G401.6 (cell line): Measurements from ENCODE around the gene POU3F3.

Experiments used
- FAIRE-seq: peaks from 2 replicates; lab custom pipeline; 2012; peaks lifted over from hg19 to GRCh38; lab: Jason Lieb, UNC

The POU3F3 gene

GRCh38 chr2:104853534-104854497 is at the start of gene POU3F3:
POU3F3 (plus strand) TSS chr2:104854115; CDS start chr2:104855511, 1,396 bp downstream.
- FAIRE-seq: no peak

DNA sequence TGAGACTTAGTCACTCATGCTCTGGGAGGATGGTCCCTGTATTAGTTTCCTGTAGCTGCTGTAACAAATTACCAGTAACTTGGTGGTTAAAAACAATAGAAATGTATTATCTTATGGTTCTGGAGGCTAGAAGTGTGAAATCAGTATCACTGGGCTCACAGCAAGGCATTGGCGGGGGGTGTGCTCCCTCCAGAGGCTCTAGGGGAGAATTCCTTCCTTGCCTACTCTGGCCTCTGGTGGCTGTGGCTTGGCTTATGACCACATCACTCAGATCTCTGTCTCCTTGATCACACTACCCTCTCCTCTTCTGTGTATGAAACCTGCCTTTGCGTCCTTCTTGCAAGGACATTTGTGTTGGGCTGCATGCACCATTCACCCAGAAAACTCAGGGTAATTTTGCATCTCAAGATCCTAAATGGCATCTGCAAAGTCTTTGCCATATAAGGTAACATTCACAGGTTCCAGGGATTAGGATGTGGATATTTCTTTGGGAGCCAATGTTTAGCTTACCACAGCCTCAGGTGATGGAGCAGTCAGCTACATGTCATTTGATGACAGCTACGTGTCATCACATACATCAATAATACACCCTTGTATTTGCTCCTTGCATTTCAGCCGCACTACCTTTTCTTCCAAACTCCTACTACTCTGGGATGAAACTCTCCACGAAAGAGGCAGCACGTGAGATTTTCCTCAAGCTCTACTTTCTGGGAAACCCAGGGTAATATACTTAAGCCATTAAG is 49.6 kb upstream of the POU3F3 start:
- no peak for FAIRE-seq

DNA sequence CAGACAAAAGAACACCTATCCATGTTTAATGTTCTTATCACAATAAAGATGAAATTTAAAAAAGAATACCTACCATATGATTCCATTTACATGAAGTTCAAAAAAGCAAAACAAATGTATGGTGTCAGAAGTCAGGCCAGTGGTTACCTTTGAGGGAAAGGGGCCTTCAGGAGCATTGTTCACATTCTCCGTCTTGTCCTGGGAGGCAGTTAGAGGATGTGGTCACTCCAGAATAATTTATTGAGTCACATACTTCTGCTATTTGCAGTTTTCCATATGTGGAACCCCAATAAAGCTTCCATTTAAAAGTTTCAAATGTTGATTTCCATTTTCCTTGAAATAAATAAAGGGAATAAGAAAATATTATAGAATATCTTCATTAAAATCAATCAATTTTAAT is 41.6 kb upstream of the POU3F3 start:
- FAIRE-seq: no peak

GRCh38 chr2:104816143-104816542 is 37.8 kb upstream of the POU3F3 start:
- no peak for FAIRE-seq

DNA sequence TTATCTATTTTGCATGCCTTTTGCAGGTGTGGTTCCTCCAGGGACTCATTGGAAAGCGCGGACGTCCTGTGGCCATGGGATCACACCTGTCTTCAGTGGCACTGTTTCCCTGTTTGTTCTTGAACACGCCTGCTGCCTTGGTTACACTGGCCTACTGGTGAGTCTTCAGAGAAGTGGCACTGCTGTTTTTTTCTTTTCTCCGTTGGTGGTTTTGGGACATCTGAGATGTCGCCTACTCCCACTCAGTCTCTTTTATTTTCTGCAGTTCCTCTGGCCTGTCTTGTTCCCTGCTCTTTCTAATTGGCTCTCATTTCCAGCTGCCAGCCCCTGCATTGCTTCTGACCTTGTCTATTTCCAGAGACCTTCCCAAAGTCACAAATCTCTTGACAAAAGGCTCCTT is 35.7 kb upstream of the POU3F3 start:
- no peak for FAIRE-seq

DNA sequence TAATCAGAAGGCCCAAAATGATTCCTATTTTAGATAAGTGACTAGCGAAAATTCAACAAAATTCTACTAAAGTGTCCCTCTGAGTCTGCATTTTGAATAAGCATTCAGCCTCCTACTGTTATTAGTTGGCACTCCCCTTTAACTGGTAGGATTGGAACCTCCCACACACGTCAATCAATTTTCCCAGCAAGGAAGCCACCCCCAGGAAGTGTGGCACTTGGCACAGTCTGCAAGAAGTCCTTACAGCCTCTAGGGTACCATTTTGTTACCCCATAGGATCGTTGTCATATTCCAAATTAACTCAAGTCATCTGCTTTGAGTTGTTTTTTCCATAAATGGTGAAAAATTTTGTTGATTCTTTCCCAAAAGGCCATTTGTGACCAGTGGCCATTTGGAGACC is 33.8 kb upstream of the POU3F3 start:
- FAIRE-seq: no peak

GRCh38 chr2:104825124-104825865 is 28.6 kb upstream of the POU3F3 start:
- FAIRE-seq: no peak

DNA sequence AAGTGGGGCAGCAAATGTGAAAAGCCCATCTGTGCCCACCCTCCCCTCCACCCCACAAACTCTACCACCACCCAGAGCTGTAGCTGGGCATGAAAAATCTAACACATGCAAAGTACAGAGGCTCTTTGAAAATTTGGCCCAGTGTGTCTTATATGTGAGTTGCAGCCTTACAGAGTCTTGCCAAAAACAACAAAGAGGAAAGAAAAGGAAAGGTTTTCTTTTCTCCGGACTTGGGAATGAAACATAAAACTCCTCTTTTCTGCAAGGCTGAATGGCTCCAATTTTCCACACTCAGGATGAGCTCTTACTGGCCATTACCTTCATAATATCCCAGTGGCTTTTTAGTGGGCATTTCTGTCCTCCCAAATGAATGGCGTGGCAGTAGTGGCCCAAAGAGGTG is 27.9 kb upstream of the POU3F3 start:
- FAIRE-seq: no peak

DNA sequence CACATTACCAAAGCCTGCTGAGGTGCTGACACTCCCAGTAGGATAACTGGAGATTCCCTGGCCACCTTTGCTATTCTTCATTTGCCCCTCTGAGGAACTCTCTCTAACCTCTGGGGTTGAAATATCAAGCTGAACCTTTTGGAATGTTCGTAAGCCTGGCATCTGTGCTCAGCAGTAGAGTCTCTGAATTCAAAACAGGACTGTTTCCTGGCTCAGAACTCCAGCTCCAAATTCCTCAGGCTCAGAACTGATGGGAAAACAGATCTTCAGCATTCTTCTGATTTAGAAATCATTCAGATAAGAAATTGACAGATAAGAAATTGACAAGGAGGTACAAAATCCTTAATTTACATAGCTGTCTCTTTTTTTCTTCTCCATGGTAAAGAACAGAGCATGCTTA is 22.2 kb upstream of the POU3F3 start:
- no peak for FAIRE-seq

DNA sequence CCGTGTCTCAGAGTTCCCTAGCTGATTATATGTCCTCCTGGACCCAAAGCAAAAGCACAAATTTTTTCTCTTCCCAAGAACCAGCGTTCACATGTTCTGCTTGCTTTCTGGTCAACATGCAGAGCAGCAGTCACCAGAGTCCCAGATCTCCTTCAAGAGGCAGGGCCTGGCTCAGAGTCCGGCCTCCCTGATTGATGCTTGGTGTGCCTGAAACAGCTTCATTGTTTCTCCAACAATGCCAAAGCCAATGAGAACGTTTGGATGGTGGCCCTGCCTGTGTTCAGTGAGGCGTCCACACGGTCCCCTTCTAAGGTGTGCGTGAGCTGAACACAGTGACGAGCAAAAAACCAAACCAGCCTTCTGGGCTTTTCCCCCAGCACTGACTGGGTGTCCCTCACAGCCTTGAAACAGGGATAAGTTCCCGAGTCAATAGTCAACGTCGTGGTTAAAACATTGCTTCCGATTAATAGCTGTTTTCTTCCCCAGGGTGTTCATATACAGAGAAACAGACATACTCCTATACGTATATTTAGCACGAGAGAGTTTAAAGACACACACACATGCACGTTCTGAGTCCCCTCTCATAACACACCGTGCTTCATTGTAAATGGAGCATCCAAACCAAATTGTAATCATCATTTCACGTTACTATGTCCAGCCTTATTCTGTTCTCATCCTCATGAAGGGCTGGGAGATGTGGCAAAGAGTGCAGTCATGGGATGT is 19.3 kb upstream of the POU3F3 start:
- no peak for FAIRE-seq

DNA sequence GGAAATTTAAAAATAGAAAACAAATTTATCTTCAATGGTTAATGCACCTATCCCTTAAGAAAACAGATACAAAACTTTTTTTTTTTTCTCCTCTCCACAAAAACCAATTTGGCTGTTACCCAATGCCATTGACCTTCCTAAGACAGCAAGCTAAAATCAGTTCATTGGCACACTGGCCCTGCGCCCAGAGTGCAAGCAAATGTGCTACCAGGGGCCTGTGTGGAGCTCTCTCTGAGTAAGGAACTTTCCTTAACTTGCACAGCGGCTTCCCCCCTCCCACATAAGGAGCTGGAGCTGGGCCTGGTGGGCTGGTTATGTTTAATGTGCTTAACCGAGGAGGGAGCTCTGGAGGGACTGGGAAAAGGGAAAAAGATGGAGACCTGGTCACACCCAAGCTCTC is 17.6 kb upstream of the POU3F3 start:
- FAIRE-seq: no peak

GRCh38 chr2:104836841-104837240 is 17.1 kb upstream of the POU3F3 start:
- no peak for FAIRE-seq

- FAIRE-seq: no peak
These were observed 13.8 kb upstream of the POU3F3 start for GRCh38 chr2:104840156-104840555.

DNA sequence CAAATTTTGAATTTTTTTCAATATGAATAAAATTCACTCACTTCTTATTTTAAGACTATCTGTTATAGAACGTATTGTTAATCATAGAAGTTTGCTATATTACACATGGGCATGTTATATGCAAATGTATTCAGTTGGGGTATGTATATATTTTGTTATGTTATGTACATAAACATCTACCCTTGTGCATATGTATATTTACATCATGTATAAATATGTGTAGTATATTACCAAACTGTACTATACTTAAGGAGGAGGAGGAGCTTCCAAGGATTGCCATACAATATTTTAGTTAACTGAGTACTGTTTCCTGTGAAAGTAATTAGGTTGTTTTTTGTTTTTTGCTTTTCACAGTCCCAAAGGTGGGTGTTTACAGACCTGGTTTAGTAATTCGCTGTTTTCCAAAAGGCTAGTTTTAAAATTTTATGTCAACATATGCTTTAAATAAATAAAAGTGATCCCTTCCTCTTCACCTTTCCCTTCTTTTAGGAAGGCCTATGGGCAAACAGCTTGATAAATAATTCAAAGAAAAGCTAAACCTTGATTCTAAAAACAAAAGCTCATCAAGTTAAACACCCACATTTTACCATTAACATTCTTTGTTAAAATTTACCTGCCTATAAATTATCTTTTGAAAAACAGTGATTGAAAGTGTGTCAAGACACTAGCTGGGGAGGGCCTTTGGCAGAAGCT is 12.9 kb upstream of the POU3F3 start:
- FAIRE-seq: no peak

- FAIRE-seq: no peak
These were observed 12.2 kb upstream of the POU3F3 start for GRCh38 chr2:104841744-104842143.

DNA sequence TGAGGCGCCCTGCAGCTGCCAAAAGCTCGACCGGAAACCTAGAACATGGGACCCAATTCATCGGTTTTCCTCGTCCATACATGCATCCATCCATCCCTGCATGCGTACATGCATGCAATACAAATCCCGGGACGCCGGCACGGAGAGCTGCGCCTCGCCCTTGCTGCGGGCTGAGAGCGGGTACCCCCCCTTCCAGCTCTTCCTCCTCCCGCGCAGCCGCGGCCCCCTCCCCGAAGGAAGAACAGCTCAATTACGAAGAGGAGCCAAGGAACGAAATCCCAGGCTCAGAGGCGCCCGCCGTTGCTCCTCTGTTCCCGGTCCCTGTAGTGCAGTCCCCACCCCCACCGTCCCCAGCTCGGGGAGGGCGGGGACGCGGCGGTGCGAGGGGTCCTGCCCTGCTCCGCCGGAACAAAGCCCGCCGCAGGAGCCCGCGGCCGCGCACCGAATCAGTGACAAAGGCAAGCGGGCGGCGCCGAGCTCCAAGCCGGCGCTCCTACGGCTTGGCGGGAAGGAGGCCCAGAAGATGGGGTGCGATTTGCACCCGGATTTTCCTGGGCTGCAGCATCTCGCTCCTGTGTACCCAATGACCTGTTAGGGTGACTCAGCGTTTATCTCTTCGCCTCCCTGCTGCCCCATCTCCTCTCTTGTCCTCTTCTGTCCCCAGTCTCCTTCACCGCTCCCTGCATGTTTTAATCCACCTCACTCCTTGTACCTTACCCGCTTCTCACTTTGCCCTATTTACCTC is 8.9 kb upstream of the POU3F3 start:
- no peak for FAIRE-seq

- no peak for FAIRE-seq
These were observed 8.4 kb upstream of the POU3F3 start for GRCh38 chr2:104845552-104845931.

DNA sequence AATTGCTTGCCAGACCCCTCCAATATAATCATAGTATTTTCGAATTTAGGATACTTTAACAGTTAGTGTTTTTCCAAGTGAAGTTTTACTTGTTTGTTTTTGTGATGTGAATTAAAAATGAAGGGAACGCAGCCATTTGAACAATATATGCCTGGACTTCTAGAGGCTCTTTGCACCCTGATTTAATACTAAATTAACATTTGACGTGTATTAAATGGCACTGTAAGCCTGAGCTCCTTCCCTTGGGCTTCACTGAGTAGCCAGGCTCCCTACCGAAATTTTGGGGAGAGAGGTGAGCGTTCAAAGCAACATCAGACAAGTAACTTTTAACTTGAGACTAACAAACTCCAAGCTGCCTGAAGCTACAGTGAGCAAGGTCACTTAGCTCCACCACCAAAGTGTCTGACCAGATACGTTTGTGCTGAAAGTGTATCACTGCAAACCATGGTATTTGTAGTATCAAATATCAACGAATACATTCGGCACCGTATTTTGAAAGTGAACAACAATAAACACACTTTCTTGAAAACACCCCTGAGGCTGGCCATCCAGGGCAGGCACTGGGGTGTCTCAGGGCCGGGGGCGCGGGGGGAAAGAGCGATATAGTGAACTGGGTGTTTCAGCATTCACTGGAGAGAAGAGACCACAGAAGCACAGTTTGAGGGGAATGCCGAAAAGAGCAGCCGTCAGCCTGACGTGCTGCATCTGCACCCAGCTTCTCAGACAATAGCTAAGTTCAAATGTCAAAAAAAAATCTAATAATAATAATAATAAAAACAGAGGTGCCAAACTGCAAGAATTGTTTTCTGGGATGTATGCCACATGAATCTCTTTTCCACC is 7.7 kb upstream of the POU3F3 start:
- FAIRE-seq: no peak

DNA sequence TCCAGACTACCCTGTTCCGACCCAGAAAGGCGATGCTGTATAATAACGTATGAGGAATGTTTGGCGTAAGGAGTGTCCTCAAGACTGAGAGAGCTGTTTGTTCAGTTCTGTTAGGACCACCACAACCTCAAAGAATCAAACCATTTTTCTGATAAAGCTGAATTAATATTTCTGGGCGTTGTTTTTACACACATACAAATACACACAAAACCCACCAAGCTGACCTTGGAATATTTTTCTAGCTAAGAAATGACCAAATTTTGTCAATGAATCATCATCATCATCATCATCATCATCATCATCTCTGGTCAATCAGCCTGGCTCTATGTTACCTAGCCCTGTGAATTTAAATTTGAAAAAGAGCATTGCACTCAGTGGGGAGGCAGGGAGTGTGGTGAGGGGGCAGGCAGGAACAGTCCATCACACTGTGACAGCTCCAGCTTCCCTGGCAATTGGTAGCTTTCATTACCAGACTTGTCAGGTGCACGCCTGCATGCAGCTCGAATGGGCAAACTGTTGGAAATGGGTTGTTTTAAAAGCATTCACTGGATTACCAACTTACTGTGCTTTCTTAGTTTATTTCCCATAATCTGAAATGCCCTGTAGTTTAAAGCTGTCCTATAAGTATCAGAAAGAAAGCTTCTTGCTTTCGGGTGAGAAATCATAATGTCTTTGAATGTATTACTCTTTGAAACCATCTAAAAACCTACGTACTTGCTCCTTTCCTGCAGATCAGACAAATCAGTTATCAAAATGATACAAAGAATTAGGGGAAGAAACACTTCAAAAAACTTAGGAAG is 6.9 kb upstream of the POU3F3 start:
- no peak for FAIRE-seq
